GM21390 (cell line): Measurements from ENCODE around the gene NDST4.

Experiments
- ATAC-seq: cut with Tn5 transposase; IDR thresholded peaks from one replicate; pipeline ENCODE4 v1.9.1; 2021; ENCODE audit not compliant: unreplicated experiment

Gene NDST4

DNA sequence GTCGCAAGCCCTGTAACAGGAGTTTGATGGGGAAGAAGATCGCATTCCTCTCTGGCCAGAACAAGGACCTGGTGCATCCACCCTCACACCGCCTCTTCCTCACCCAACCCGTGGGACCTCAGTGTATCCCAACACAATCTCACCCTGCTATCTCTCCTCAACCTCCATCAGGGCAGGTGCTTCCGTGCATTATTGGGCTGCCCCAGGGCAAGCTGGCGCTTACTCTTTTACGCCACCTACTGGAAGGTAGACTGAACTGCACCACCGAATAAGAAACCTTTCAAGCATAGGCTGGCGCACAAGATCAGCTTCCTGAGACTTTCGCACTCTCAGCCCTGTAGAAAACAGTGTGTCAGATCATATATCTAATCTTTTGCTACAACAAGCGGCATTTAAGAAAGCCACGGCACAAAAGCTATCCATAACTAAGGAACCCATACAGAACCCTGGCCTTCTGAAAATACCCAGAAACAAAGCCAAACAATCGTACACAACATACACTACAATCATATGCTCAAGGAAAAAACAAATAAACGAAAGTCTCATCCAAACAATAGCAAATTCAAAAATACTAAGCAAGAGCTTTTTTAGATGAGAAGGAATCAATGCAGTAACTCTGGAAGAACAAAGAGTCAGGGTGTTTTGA is 305.5 kb downstream of the NDST4 start:
- ATAC-seq, result peak; percentile 99

DNA sequence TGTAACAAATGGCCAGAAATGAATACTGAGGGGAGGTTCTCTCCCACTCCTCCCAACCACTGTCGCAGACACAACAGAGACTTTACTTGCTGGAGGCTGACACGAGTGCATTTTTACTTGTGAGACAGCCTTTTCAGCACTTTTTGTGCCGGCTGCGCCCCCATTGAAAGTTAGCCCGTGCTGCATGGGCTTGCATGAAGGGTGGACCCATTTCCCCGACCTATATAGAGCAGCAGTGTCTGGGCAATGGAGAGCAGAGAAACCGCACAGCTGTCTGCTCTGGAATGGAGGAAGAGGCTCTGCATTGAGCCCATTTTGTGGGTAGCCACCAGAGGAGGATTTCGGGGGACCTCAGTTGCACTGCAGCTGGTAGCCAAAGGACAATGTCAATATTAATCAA is 306.1 kb downstream of the NDST4 start:
- peak; percentile 5 for ATAC-seq

DNA sequence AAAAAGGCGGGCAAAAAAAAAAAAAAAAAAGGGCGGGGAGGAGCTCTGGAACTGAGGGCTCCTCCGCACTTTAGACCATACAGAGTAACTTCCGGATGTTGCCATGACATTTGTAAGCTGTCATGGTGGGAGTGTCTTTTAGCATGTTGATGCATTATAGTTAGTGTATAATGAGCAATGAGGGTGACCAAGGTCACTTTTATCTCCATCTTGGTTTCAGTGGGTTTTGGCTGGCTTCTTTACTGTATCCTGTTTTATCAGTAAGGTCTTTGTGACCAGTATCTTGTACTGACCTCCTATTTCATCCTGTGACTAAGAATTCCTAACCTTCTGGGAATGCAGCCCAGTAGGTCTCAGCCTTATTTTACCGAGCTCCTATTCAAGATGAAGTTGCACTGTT is 321.4 kb downstream of the NDST4 start:
- no peak for ATAC-seq

DNA sequence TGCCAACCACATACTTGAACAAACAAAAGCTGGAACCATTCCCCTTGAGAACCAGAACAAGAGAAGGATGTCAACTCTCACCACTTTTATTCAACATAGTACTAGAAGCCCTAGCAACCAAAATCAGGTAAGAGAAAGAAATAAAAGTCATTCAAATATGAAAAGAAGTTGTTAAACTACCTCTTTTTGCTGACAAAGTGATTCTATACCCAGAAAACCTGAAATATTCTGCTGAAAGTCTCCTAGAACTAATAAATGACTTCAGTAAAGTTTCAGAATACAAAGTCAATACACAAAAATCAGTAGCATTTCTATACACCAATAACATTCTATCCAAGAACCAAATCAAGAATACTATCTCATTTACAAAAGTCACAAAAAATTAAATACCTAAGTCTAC is 327.9 kb downstream of the NDST4 start:
- no peak for ATAC-seq

DNA sequence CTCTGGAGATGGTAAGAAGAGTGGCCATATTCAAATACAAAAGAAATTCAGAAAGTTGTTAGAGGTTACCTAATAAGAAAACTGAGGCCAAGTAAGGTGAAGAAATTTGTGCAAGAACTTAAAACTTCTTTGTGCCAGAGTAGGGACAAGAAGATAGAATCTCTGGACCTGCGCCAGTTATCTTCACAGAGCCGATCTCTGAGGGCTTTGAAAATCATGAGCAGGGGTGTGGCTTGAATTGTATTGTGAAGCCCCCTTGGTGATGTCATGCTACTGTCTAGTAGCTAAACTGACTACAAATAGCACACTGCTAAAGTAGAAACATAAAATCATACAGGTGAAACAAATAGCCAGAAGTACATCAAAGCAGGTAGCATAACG is 330.2 kb downstream of the NDST4 start:
- no peak for ATAC-seq

DNA sequence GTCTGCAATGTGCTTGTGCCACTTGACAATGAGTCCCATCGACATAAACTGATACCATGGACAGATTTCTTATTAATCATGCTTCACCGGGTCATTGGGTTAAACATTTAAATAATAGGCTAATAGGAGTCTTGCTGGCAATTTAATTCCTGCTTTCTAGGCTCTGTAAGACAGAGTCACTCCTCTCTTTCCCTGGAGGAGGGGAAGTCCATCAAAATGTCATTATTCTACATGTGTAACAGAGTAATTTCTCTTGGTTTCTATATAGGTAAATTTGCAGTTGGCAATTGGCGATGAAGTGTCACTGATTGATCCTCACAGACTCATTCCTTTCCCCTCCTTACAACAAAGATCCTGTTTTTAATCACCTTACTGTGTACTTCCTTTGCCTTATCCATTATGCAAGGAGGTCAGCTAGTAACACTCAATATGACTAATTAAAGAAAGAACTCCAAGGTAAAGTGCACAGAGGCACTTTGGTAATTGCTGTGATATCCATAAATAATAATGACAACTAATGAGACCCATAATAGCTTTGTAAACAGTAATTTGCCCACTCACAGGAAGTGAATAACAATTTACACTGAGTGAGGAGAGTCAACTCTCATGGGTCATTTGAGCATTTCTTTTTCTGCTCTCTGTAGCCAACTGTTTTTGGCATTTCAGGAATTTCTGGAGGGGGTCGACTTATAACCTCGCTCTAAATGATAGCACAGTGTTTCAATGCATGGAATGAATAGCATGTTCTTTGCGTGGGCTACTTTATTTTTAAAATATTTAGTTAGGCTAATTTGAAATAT is 330.8 kb downstream of the NDST4 start:
- ATAC-seq, result no peak

DNA sequence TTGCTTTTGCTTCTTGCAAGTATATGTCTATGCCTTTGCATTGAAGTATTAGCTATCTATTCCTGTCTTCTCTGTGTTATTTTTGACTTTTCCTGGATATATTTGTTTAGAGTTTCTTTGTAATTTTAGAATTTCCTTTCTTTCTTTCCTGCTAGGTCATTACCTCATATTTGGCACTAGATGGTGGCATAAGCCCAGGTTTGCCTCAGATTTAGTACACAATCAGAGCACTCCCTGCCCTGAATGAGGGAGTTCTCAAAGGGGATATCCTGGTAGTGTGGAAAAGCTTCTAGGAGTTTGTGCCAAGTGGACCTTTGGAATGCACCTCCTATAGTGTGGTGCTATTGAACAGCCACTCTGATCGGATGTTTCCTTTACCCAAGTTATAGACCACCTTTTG is 333.2 kb downstream of the NDST4 start:
- no peak for ATAC-seq
